ENCODE data around the gene STX16.
"Not testable (repeated sequence)": the region's sequence is repeated elsewhere in the genome, so short reads cannot be mapped to it uniquely, and the experiment has no call there.

The STX16 gene

DNA sequence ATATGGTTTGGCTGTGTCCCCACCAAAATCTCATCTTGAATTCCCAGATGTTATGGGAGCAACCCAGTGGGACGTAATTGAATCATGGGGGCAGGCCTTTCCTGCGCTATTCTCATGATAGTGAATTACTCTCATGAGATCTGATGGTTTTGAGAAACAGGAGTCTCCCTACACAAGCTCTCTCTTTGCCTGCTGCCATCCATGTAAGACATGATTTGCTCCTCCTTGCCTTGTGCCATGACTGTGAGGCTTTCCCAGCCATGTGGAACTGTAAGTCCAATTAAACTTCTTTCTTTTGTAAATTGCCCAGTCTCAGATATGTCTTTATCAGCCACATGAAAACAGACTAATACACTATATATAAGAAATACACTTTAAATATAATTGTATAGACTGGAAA is 75.1 kb downstream of the STX16 start:
- not testable (repeated sequence) for H3K4me1 ChIP-seq (ENCODE audit: control insufficient read depth, insufficient read depth, low read length); DNase-seq (ENCODE audit: low read depth); H3K9ac ChIP-seq (ENCODE audit: low read length)

More for the DNA sequence above, 75.1 kb downstream of the STX16 start:
- H3K4me3 ChIP-seq (ENCODE audit: low read length); H3K36me3 ChIP-seq (ENCODE audit: control insufficient read depth, insufficient read depth, low read length, severe bottlenecking): not testable (repeated sequence)
- H3K27me3 ChIP-seq (replicated peaks; ENCODE audit: control insufficient read depth, insufficient read depth, low read length) = peaks cover 24% of the 10 kb centered on the region
- H3K9me3 ChIP-seq (ENCODE audit: control insufficient read depth, low read length) = peaks cover 10% of the 10 kb centered on the region
